KOPT-K1 (cell line): ENCODE measurements around the gene CD164.
"Not testable (repeated sequence)": the region's sequence is repeated elsewhere in the genome, so short reads cannot be mapped to it uniquely, and the experiment has no call there.

Source experiments
- H3K27ac ChIP-seq: fragments of 200-600 bp; sonication (generic); 2 replicates; pipeline ENCODE4 v1.5.1; 2016; ENCODE audit warnings: antibody characterized with exemption, mild to moderate bottlenecking, low read depth, low read length; ENCODE audit not compliant: poor library complexity, severe bottlenecking
- H3K36me3 ChIP-seq: fragments of 200-600 bp; sonication (generic); 2 replicates; pipeline ENCODE4 v1.5.1; 2017; ENCODE audit warnings: antibody characterized with exemption, mild to moderate bottlenecking, low read length, moderate library complexity; ENCODE audit not compliant: insufficient read depth
- H3K9me3 ChIP-seq: fragments of 200-600 bp; sonication (generic); 2 replicates; pipeline ENCODE4 v1.5.1; 2017; ENCODE audit warnings: antibody characterized with exemption, low read length, mild to moderate bottlenecking; ENCODE audit not compliant: insufficient read depth, poor library complexity, severe bottlenecking

CD164 gene

DNA sequence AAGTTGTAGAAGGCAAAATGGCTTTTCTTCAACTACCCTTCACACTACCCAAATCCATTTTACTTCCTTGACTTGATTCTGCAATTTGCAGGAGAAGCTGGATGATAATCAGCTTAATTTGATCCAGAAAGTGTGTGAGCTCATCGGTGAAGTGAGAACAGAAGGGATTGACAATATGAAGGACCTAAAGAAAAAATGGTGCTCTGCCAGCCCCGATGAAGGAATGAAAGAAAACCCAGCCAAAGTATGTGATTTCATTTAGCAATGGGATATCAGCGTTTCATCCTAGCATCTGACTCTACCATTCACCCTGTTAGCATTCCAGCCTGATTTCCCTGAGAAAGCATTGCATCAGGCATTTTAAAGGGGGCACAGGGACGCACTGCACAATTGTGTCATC is 41.5 kb downstream of the CD164 start:
- H3K9me3 ChIP-seq = no peaks in the 10 kb centered on the region
- H3K36me3 ChIP-seq = no peaks in the 10 kb centered on the region
- no peak overlapping the region for H3K27ac ChIP-seq

DNA sequence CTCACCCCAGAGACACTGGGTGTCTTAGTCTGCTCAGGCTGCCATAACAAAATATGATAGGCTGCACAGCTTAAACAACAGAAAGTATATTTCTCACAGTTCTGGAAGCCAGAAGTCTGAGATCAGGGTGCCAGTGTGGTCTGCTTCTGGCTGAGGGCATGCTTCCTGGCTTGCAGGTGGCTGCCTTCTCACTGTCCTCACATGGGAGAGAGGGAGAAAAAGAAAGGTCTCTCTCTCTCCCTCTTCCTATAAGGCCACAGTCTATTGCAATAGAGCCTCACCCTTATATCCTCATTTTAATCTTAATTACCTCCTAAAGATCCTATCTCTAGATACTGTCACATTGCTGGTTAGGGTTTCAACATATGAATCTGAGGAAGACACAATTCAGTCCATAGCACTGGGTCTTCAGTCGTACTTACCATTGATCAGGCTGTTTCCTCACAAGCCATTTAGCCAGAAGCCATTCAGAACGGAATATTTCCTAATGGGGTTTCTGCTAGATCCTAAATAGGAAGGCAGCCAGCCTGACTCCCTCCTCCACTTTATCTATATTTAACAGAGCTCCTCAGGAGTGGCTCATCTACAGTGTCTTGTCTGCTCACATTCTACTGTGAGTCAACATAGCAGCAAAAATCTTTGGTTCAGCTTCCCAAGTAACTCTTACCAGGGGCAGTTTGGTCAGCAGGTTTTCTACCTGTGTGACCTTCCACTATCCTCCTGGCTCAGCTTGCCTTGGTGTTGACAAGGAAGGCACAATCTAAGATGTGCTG is 42.2 kb downstream of the CD164 start:
- Histone ChIP-seq H3K27ac (peak overlapping the region; percentile 19), H3K9me3 (no peaks in the 10 kb centered on the region), H3K36me3 (no peaks in the 10 kb centered on the region)

- no peaks in the 10 kb centered on the region for H3K36me3 ChIP-seq
- H3K27ac ChIP-seq = no peak overlapping the region
- no peaks in the 10 kb centered on the region for H3K9me3 ChIP-seq
Observed at GRCh38 chr6:109336221-109336961, 45.9 kb downstream of the CD164 start.

DNA sequence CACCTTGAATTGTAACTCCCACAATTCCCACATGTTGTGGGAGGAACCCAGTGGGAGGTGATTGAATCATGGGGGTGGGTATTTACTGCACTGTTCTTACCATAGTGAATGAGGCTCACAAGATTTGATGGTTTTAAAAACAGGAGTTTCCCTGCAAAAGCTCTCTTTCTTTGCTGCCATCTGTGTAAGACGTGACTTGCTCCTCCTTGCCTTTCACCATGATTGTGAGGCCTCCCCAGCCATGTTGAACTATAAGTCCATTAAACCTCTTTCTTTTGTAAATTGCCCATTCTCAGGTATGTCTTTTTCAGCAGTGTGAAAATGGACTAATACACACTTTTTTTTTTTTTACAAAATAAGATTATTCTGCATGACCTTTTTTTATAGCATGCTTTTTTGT is 48.4 kb downstream of the CD164 start:
- H3K36me3 ChIP-seq, H3K9me3 ChIP-seq, H3K27ac ChIP-seq: not testable (repeated sequence)

DNA sequence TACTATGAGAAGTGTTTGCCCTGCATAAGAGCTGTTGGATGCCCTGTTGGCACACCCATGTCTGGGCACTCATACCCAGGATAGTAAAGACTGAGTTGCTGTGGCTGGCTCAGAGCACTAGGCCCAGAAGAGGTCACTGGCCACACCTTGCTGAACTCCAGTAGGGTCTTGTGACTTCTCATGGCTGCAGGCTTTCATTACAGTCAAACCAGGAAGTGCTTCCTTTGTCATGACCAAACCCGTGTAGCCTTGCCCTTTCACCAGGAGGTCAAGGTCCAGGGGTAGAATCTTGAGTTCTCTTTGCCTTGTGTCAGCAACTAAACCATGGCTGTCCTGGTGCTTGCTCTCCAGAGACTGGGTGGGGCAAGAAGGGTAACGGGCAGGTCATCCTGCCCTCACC is 49.5 kb downstream of the CD164 start:
- Histone ChIP-seq H3K36me3 (no peaks in the 10 kb centered on the region), H3K9me3 (no peaks in the 10 kb centered on the region), H3K27ac (no peak overlapping the region)

GRCh38 chr6:109331081-109331480 is 51.2 kb downstream of the CD164 start:
- no peak overlapping the region for H3K27ac ChIP-seq
- H3K9me3 ChIP-seq = no peaks in the 10 kb centered on the region
- H3K36me3 ChIP-seq = no peaks in the 10 kb centered on the region

- no peak overlapping the region for H3K27ac ChIP-seq
- no peaks in the 10 kb centered on the region for H3K9me3 ChIP-seq
- H3K36me3 ChIP-seq = no peaks in the 10 kb centered on the region
Observed at GRCh38 chr6:109330263-109330662, 52.0 kb downstream of the CD164 start.

GRCh38 chr6:109328629-109329028 is 53.6 kb downstream of the CD164 start:
- Histone ChIP-seq H3K9me3 (no peaks in the 10 kb centered on the region), H3K27ac (no peak overlapping the region), H3K36me3 (no peaks in the 10 kb centered on the region)

DNA sequence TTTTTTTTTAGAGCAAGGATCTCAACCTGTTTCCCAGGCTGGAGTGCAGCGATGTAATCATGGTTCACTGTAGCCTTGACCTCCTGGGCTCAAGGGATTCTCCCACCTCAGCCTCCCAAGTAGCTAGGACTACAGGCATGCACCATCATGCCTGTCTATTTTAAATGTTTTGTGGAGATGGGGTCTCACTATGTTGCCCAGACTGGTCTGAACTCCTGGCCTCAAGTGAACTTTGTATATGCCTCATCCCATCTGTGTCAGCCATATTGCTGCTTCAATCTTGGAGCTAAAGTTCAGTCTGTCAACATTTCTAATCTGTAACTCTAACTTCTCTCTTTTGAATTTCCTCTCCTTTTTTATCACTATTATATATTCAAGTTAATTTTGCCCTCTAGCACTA is 54.3 kb downstream of the CD164 start:
- H3K36me3 ChIP-seq = no peaks in the 10 kb centered on the region
- no peak overlapping the region for H3K27ac ChIP-seq
- H3K9me3 ChIP-seq = no peaks in the 10 kb centered on the region

DNA sequence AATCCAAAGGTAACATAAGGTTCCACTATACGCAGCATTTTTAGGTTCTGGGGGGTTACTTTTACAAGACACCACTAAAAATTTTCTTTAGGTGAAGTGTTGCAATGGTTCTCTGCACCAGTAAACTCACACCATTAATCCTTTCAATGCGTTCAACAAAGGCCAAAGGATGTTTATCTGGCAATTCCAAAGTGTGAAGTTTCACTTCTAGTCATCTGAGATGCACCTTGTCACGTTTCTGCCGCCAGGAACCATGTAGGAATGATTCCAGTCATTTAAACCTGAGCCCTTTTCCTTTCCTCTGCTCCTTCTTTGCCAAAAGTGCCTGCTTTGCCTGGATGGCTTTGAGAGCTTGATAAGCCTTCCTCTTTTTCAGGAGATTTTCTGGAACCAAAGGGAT is 54.8 kb downstream of the CD164 start:
- no peaks in the 10 kb centered on the region for H3K36me3 ChIP-seq
- no peak overlapping the region for H3K27ac ChIP-seq
- H3K9me3 ChIP-seq = no peaks in the 10 kb centered on the region

DNA sequence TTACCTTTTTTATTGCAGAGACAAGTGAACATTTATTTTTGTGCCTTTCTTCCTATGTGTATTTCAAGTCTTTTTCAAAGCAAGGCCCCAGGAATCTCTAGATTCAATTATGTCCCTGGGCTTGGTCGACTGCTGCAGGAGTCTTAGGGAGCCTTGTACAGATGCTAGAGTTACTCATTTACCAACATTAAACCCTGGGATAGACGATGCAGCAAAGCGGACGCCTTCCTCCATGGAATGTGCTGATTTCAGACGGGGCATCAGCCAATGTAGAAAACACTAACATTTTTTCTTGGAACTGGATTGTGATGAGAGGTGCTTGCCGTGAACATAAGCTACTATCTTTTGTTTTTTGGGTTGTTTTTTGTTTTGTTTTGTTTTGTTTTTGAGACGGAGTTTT is 55.9 kb downstream of the CD164 start:
- no peak overlapping the region for H3K27ac ChIP-seq
- H3K9me3 ChIP-seq = no peaks in the 10 kb centered on the region
- H3K36me3 ChIP-seq = no peaks in the 10 kb centered on the region

DNA sequence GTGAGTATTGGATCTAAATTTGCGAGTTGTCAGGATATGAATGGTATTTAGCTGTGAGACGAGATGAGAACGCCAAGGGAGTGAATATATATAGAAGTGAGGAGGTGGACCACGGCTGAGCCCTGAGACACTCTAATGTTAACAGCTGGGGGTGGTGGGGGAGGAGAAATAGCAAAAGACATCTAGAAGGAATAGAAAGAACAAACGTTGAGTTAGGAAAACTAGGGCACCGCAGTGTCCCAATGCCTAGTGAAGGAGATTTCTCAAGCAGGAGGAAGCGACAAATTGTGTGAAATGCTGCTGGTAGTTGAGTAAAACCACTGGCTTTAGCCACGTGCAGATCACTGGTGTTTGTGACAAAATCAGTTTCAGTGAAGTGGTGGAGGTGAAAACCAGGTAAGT is 56.9 kb downstream of the CD164 start:
- Histone ChIP-seq H3K9me3 (no peaks in the 10 kb centered on the region), H3K27ac (no peak overlapping the region), H3K36me3 (no peaks in the 10 kb centered on the region)

- Histone ChIP-seq H3K36me3 (no peaks in the 10 kb centered on the region), H3K9me3 (no peaks in the 10 kb centered on the region), H3K27ac (no peak overlapping the region)
Observed at GRCh38 chr6:109323241-109323640, 59.0 kb downstream of the CD164 start.

- Histone ChIP-seq H3K36me3 (no peaks in the 10 kb centered on the region), H3K9me3 (no peaks in the 10 kb centered on the region), H3K27ac (no peak overlapping the region)
Observed at GRCh38 chr6:109322825-109323224, 59.4 kb downstream of the CD164 start.

DNA sequence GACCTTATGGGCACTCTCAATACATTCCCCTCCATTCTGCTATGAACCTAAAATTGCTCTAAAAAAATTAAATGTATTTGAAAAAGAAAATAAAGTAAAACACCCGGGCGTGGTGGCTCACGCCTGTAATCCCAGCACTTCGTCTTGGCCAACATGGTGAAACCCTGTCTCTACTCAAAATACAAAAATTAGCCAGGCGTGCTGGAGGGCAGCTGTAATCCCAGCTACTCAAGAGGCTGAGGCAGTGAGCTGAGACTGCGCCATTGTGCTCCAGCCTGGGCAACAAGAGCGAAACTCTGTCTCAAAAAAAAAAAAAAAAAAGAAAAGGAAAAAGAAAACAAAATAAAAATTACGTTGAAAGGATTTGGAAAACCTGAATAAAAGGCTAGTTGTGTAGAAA is 60.5 kb downstream of the CD164 start:
- no peak overlapping the region for H3K27ac ChIP-seq
- H3K36me3 ChIP-seq = no peaks in the 10 kb centered on the region
- H3K9me3 ChIP-seq = no peaks in the 10 kb centered on the region

GRCh38 chr6:109320072-109320471 is 62.2 kb downstream of the CD164 start:
- Histone ChIP-seq H3K27ac (no peak overlapping the region), H3K36me3 (no peaks in the 10 kb centered on the region), H3K9me3 (no peaks in the 10 kb centered on the region)
